Measurements from ENCODE around the gene DNPEP.

DNPEP gene

DNA sequence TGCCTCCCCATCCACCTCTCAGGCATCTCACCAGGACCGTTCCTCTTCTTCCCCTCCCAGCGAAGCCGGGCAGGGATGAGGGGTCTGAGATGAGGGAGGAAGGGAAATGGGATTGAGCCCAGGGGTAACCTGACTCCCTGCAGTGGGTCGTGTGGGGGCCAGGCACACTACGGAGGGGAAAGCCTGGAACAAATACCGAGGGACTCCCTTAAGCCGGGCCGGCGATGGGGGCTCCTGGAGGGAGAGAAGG, 46.7 kb upstream of the DNPEP start (continued):
- TF ChIP-seq, protein P1, sequence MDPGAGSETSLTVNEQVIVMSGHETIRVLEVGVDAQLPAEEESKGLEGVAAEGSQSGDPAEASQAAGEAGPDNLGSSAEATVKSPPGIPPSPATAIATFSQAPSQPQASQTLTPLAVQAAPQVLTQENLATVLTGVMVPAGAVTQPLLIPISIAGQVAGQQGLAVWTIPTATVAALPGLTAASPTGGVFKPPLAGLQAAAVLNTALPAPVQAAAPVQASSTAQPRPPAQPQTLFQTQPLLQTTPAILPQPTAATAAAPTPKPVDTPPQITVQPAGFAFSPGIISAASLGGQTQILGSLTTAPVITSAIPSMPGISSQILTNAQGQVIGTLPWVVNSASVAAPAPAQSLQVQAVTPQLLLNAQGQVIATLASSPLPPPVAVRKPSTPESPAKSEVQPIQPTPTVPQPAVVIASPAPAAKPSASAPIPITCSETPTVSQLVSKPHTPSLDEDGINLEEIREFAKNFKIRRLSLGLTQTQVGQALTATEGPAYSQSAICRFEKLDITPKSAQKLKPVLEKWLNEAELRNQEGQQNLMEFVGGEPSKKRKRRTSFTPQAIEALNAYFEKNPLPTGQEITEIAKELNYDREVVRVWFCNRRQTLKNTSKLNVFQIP (CRISPR knock-in tag; IDR thresholded peaks at IDR 0.05; ENCODE audit: borderline replicate concordance, low read depth): no peak
- no peak for TF ChIP-seq ZNF565 (CRISPR knock-in tag; conservative IDR thresholded peaks at IDR 0.05; ENCODE audit: low read depth)

DNA sequence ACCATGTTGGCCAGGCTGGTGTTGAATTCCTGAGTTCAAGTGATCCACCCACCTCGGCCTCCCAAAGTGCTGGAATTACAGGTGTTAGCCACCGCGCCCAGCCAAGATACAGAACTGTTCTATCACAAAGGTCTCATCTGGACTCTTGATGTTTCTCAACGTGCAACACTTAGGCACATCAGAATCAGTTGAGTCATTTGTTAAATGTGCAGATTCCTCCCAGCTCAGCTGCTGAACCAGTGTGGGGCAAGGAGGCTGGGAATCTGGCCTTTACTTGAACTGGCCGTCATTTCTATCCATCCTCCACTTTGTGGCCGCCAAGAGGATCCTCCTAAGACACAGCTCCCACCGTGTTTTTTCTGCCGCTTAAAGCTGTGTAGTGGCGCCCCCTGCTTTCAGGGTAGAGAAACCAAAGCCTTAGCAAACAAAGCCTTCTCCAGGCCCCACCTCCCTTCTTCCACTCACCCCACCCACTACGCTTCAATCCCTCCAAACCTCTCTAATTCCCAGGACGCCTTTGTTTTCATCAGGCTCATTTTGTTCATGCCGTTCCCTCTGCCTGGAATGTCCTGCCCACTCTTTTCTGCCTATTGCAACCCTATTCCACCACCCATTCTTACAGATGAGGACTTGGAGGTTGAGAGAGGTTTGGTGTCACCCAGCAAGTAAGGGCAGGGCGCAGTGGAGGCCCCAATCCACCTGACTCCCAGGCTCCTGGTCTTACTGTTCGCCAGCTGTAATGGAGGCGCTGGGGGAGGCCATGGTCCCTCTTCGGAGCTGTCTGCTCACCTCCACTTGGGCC, 46.2 kb upstream of the DNPEP start:
- ATAC-seq: peak; percentile 46
- TF ChIP-seq, protein P2, sequence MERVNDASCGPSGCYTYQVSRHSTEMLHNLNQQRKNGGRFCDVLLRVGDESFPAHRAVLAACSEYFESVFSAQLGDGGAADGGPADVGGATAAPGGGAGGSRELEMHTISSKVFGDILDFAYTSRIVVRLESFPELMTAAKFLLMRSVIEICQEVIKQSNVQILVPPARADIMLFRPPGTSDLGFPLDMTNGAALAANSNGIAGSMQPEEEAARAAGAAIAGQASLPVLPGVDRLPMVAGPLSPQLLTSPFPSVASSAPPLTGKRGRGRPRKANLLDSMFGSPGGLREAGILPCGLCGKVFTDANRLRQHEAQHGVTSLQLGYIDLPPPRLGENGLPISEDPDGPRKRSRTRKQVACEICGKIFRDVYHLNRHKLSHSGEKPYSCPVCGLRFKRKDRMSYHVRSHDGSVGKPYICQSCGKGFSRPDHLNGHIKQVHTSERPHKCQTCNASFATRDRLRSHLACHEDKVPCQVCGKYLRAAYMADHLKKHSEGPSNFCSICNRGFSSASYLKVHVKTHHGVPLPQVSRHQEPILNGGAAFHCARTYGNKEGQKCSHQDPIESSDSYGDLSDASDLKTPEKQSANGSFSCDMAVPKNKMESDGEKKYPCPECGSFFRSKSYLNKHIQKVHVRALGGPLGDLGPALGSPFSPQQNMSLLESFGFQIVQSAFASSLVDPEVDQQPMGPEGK (CRISPR knock-in tag; IDR thresholded peaks at IDR 0.05; ENCODE audit: borderline replicate concordance): no peak
- TF ChIP-seq, protein P3, sequence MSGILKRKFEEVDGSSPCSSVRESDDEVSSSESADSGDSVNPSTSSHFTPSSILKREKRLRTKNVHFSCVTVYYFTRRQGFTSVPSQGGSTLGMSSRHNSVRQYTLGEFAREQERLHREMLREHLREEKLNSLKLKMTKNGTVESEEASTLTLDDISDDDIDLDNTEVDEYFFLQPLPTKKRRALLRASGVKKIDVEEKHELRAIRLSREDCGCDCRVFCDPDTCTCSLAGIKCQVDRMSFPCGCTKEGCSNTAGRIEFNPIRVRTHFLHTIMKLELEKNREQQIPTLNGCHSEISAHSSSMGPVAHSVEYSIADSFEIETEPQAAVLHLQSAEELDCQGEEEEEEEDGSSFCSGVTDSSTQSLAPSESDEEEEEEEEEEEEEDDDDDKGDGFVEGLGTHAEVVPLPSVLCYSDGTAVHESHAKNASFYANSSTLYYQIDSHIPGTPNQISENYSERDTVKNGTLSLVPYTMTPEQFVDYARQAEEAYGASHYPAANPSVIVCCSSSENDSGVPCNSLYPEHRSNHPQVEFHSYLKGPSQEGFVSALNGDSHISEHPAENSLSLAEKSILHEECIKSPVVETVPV (CRISPR knock-in tag; IDR thresholded peaks at IDR 0.05): no peak
- no peak for TF ChIP-seq ZNF70 (CRISPR knock-in tag; IDR thresholded peaks at IDR 0.05)
- TF ChIP-seq ESRRG (CRISPR knock-in tag; IDR thresholded peaks at IDR 0.05): no peak
- no peak for TF ChIP-seq TOX (CRISPR knock-in tag; IDR thresholded peaks at IDR 0.05; ENCODE audit: borderline replicate concordance)
- no peak for TF ChIP-seq RARB (CRISPR knock-in tag; IDR thresholded peaks at IDR 0.05)
- no peak for TF ChIP-seq BACH2 (CRISPR knock-in tag; IDR thresholded peaks at IDR 0.05; ENCODE audit: borderline replicate concordance)
- no peak for TF ChIP-seq OSR1 (CRISPR knock-in tag; IDR thresholded peaks at IDR 0.05)
- no peak for TF ChIP-seq ZNF565 (CRISPR knock-in tag; conservative IDR thresholded peaks at IDR 0.05; ENCODE audit: low read depth)
- no peak for TF ChIP-seq ZFP3 (CRISPR knock-in tag; IDR thresholded peaks at IDR 0.05)
- TF ChIP-seq, protein P4, sequence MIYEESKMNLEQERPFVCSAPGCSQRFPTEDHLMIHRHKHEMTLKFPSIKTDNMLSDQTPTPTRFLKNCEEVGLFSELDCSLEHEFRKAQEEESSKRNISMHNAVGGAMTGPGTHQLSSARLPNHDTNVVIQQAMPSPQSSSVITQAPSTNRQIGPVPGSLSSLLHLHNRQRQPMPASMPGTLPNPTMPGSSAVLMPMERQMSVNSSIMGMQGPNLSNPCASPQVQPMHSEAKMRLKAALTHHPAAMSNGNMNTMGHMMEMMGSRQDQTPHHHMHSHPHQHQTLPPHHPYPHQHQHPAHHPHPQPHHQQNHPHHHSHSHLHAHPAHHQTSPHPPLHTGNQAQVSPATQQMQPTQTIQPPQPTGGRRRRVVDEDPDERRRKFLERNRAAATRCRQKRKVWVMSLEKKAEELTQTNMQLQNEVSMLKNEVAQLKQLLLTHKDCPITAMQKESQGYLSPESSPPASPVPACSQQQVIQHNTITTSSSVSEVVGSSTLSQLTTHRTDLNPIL (CRISPR knock-in tag; IDR thresholded peaks at IDR 0.05; ENCODE audit: low read depth): no peak
- TF ChIP-seq, protein P5, sequence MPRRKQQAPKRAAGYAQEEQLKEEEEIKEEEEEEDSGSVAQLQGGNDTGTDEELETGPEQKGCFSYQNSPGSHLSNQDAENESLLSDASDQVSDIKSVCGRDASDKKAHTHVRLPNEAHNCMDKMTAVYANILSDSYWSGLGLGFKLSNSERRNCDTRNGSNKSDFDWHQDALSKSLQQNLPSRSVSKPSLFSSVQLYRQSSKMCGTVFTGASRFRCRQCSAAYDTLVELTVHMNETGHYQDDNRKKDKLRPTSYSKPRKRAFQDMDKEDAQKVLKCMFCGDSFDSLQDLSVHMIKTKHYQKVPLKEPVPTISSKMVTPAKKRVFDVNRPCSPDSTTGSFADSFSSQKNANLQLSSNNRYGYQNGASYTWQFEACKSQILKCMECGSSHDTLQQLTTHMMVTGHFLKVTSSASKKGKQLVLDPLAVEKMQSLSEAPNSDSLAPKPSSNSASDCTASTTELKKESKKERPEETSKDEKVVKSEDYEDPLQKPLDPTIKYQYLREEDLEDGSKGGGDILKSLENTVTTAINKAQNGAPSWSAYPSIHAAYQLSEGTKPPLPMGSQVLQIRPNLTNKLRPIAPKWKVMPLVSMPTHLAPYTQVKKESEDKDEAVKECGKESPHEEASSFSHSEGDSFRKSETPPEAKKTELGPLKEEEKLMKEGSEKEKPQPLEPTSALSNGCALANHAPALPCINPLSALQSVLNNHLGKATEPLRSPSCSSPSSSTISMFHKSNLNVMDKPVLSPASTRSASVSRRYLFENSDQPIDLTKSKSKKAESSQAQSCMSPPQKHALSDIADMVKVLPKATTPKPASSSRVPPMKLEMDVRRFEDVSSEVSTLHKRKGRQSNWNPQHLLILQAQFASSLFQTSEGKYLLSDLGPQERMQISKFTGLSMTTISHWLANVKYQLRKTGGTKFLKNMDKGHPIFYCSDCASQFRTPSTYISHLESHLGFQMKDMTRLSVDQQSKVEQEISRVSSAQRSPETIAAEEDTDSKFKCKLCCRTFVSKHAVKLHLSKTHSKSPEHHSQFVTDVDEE (CRISPR knock-in tag; IDR thresholded peaks at IDR 0.05): no peak
- no peak for TF ChIP-seq GLIS3 (CRISPR knock-in tag; IDR thresholded peaks at IDR 0.05)
- TF ChIP-seq, protein P1 (CRISPR knock-in tag; IDR thresholded peaks at IDR 0.05; ENCODE audit: borderline replicate concordance, low read depth): no peak
- no peak for TF ChIP-seq ISL1 (CRISPR knock-in tag; IDR thresholded peaks at IDR 0.05)
- no peak for TF ChIP-seq ARNTL (CRISPR knock-in tag; IDR thresholded peaks at IDR 0.05; ENCODE audit: borderline replicate concordance, low read depth)
- TF ChIP-seq PPARA (CRISPR knock-in tag; IDR thresholded peaks at IDR 0.05; ENCODE audit: borderline replicate concordance): no peak
- no peak for TF ChIP-seq ZFP30 (CRISPR knock-in tag; IDR thresholded peaks at IDR 0.05)
- no peak for TF ChIP-seq TCF4 (CRISPR knock-in tag; IDR thresholded peaks at IDR 0.05; ENCODE audit: borderline replicate concordance)

Measured in SK-N-SH treated with all-trans-retinoic acid at 6 μM for 48 hours (cell line).